Kidney epithelial cell (primary cell): ENCODE results near the gene CDC42EP5. TPM values are rescaled to one million over a fixed set of nuclear protein-coding genes. Genes with fewer than 3 reads are reported as not detected.
A peak's percentile ranks its signal among the peaks of the same experiment; 100 is the strongest.

Source experiments
- DNase-seq: peaks from one replicate; pipeline ENCODE4 v3.0.0-alpha.2; 2010; ENCODE audit warnings: low read depth
- H3K27me3 ChIP-seq: 2 replicates; pipeline ENCODE4 v1.6.0; 2011; ENCODE audit warnings: low read length; ENCODE audit not compliant: control insufficient read depth, insufficient read depth
- H3K36me3 ChIP-seq: 2 replicates; pipeline ENCODE4 v1.5.1; 2011; ENCODE audit warnings: low read length; ENCODE audit not compliant: control insufficient read depth, insufficient read depth
- H3K4me3 ChIP-seq: 2 replicates; pipeline ENCODE4 v1.5.1; 2011; ENCODE audit warnings: low read depth, mild to moderate bottlenecking, control low read depth, low read length
- total RNA-seq: library from RNA; depleted of rRNA; stranded (reverse); fragments of >200 nt; gene quantifications from 2 replicates; pipeline ENCODE4 v1.2.3, GENCODE V29; 2015
- TF ChIP-seq, protein P1 (sequence below): IDR thresholded peaks from 2 replicates; pipeline ENCODE4 v1.5.1; 2011; ENCODE audit warnings: mild to moderate bottlenecking, moderate library complexity, low read length, control low read depth, inconsistent platforms; ENCODE audit not compliant: insufficient read depth, poor library complexity, severe bottlenecking

CDC42EP5 gene
- total RNA-seq, 1 donor from 2014 or later: 24.4 TPM

DNA sequence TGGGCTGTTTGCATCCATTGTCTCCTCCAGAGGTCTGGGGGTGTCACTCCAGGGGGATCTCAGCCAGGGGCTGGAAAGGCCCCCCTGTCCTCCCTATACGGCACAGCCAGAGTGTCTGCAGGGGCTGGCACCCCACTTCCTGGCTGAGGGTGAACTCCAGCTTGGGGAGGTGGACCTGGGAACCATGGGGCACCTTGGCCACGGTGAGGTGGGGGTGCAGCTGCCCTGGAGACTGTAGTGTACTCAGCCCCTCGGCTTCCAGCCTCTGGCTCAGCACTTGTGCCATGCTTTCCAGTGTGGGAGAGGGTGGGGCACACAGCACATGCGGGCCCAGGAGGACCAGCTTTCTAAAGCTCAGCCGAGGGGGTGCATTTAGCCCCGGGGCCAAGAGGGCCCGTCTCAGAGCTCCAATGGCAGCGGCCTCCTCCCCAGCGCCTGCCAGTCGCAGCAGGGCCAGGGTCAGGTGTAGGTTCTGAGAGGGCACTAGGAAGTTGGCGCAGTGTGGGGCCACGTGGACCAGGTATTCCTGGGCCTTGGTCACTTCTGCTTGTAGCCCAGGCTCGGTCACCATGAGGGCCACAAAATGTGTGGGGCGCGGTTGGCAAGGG lies 10.9 kb downstream of the CDC42EP5 start:
- H3K36me3 ChIP-seq: peaks cover 11% of the 10 kb centered on the region
- DNase-seq: no peak
- TF ChIP-seq, protein P1, sequence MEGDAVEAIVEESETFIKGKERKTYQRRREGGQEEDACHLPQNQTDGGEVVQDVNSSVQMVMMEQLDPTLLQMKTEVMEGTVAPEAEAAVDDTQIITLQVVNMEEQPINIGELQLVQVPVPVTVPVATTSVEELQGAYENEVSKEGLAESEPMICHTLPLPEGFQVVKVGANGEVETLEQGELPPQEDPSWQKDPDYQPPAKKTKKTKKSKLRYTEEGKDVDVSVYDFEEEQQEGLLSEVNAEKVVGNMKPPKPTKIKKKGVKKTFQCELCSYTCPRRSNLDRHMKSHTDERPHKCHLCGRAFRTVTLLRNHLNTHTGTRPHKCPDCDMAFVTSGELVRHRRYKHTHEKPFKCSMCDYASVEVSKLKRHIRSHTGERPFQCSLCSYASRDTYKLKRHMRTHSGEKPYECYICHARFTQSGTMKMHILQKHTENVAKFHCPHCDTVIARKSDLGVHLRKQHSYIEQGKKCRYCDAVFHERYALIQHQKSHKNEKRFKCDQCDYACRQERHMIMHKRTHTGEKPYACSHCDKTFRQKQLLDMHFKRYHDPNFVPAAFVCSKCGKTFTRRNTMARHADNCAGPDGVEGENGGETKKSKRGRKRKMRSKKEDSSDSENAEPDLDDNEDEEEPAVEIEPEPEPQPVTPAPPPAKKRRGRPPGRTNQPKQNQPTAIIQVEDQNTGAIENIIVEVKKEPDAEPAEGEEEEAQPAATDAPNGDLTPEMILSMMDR: no peak
- peak overlapping the region; percentile 56 for H3K4me3 ChIP-seq
- no peaks in the 10 kb centered on the region for H3K27me3 ChIP-seq

DNA sequence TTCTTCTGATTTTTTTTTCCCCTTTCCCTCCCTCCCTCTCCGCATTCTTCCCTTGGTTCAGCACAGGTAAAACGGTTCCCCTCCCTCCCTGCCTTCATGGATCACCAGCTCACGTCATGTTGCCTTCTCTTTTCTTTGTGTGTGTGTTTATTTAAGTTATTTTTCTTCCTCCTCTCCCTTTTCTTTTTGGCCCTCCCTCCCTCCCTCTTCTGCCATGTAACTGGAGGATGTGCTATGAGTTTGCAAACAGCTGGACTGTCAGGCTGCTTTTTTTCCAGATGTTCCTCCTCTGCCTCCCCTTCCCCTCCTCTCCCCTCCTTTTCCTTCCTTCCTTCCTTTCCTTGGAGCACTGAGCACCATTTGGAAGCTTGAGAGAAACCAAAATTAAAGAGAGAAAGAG lies 11.5 kb downstream of the CDC42EP5 start:
- no peak for DNase-seq
- TF ChIP-seq, protein P1: no peak
- no peaks in the 10 kb centered on the region for H3K27me3 ChIP-seq
- peaks cover 13% of the 10 kb centered on the region for H3K36me3 ChIP-seq
- no peak overlapping the region for H3K4me3 ChIP-seq

- H3K36me3 ChIP-seq: peaks cover 14% of the 10 kb centered on the region
- TF ChIP-seq, protein P1: no peak
These were observed 11.9 kb downstream of the CDC42EP5 start for GRCh38 chr19:54461210-54461609.

GRCh38 chr19:54460230-54461005 lies 12.7 kb downstream of the CDC42EP5 start:
- Histone ChIP-seq H3K27me3 (no peaks in the 10 kb centered on the region), H3K36me3 (peaks cover 14% of the 10 kb centered on the region), H3K4me3 (no peak overlapping the region)
- TF ChIP-seq, protein P1: no peak
- DNase-seq: no peak

More at GRCh38 chr19:54461210-54461609, 11.9 kb downstream of the CDC42EP5 start:
- Histone ChIP-seq H3K27me3 (no peaks in the 10 kb centered on the region), H3K4me3 (no peak overlapping the region)
- DNase-seq: no peak

GRCh38 chr19:54459282-54460229 lies 13.5 kb downstream of the CDC42EP5 start:
- TF ChIP-seq, protein P1: no peak
- no peaks in the 10 kb centered on the region for H3K27me3 ChIP-seq
- H3K4me3 ChIP-seq: no peak overlapping the region
- peaks cover 14% of the 10 kb centered on the region for H3K36me3 ChIP-seq
- DNase-seq: no peak
